H1 (cell line): ENCODE measurements around the gene NLRC5. TPM values are rescaled to one million over a fixed set of nuclear protein-coding genes. Genes with fewer than 3 reads are reported as not detected.

Experiments used
- ATF2 ChIP-seq: IDR thresholded peaks from 2 replicates; pipeline ENCODE4 v1.6.1; 2012; ENCODE audit warnings: low read length, inconsistent platforms
- ATF3 ChIP-seq: IDR thresholded peaks from 2 replicates; pipeline ENCODE4 v1.6.1; 2011; ENCODE audit warnings: low read depth, mild to moderate bottlenecking, low read length; ENCODE audit not compliant: insufficient read depth
- BCL11A ChIP-seq, 2 experiments: IDR thresholded peaks; one replicate each; pipeline ENCODE4 v1.6.1; 2011; ENCODE audit warnings: low read depth in 2 of 2, low read length in 2 of 2, mild to moderate bottlenecking in 2 of 2
- BRCA1 ChIP-seq: IDR thresholded peaks from 2 replicates; pipeline ENCODE4 v1.6.1; 2012; ENCODE audit warnings: low read depth, low read length, improper control_type of control experiment
- CBX8 ChIP-seq: fragments of 300-800, 300-1000 bp; sonication (generic); IDR thresholded peaks from 2 replicates; pipeline ENCODE4 v1.7.1; 2016; ENCODE audit warnings: low read depth, low read length, borderline replicate concordance
- CEBPB ChIP-seq: IDR thresholded peaks from 2 replicates; pipeline ENCODE4 v1.6.1; 2012; ENCODE audit warnings: low read depth, low read length
- CHD1 ChIP-seq: IDR thresholded peaks from 2 replicates; pipeline ENCODE4 v1.6.1; 2012; ENCODE audit warnings: low read depth, low read length, improper control_type of control experiment
- CHD2 ChIP-seq: IDR thresholded peaks from 2 replicates; pipeline ENCODE4 v1.6.1; 2012; ENCODE audit warnings: low read length, improper control_type of control experiment
- EP300 ChIP-seq, 2 experiments: IDR thresholded peaks; 1 replicate in 1 of 2; 2 replicates in 1 of 2; pipeline ENCODE4 v1.6.1; 2011 to 2012; ENCODE audit warnings: low read depth in 2 of 2, low read length in 2 of 2, mild to moderate bottlenecking in 2 of 2, borderline replicate concordance in 1 of 2, inconsistent platforms in 1 of 2, moderate library complexity in 1 of 2
- EZH2 ChIP-seq: fragments of 200-600 bp; sonication (generic); IDR thresholded peaks from 2 replicates; pipeline ENCODE4 v1.7.1; 2012; ENCODE audit warnings: low read depth, mild to moderate bottlenecking, moderate library complexity, low read length, inconsistent platforms; ENCODE audit not compliant: severe bottlenecking
- GTF2F1 ChIP-seq: IDR thresholded peaks from 2 replicates; pipeline ENCODE4 v1.6.1; 2012; ENCODE audit warnings: low read depth, low read length, improper control_type of control experiment, borderline replicate concordance
- KDM4A ChIP-seq: IDR thresholded peaks from one replicate; pipeline ENCODE4 v1.7.1; 2012; ENCODE audit warnings: low read depth, mild to moderate bottlenecking, moderate library complexity, low read length, inconsistent platforms; ENCODE audit not compliant: severe bottlenecking
- RFX5 ChIP-seq: IDR thresholded peaks from 2 replicates; pipeline ENCODE4 v1.6.1; 2011; ENCODE audit warnings: low read depth, low read length, improper control_type of control experiment, borderline replicate concordance
- RNF2 ChIP-seq: fragments of 200-900, 300-1000 bp; sonication (generic); IDR thresholded peaks from 2 replicates; pipeline ENCODE4 v1.7.1; 2016; ENCODE audit warnings: borderline replicate concordance, low read depth, mild to moderate bottlenecking, antibody characterized with exemption, low read length; ENCODE audit not compliant: poor library complexity, severe bottlenecking; ENCODE audit errors: missing control alignments
- SAP30 ChIP-seq: fragments of 300-600 bp; sonication (generic); IDR thresholded peaks from 2 replicates; pipeline ENCODE4 v1.7.1; 2012; ENCODE audit warnings: low read length, moderate library complexity, mild to moderate bottlenecking, inconsistent platforms; ENCODE audit not compliant: insufficient read depth, insufficient replicate concordance
- SIRT6 ChIP-seq: IDR thresholded peaks from one replicate; pipeline ENCODE4 v1.7.1; 2012; ENCODE audit warnings: low read length, inconsistent platforms
- SIX5 ChIP-seq: IDR thresholded peaks from 2 replicates; pipeline ENCODE4 v1.6.1; 2011; ENCODE audit warnings: mild to moderate bottlenecking, low read depth, low read length
- SP1 ChIP-seq: IDR thresholded peaks from 2 replicates; pipeline ENCODE4 v1.6.1; 2011; ENCODE audit warnings: low read depth, low read length
- USF2 ChIP-seq: IDR thresholded peaks from 2 replicates; pipeline ENCODE4 v1.6.1; 2011; ENCODE audit warnings: low read length, improper control_type of control experiment
- polyA plus RNA-seq, 7 experiments: library from polyadenylated mRNA; depleted of rRNA in 3 of 7; stranded (reverse) in 5 of 7; unstranded in 2 of 7; fragments of >200 nt in 5 of 7; fragments of 200-250 nt in 2 of 7; gene quantifications; 1 replicate in 5 of 7; 2 replicates in 1 of 7; 4 replicates in 1 of 7; pipeline versions ENCODE4 v1.2.1 to v1.2.3, GENCODE V29; 2011 to 2013; ENCODE audit warnings: missing spikeins in 2 of 7, mixed read lengths in 2 of 7
- total RNA-seq: library from RNA; stranded (reverse); fragmentation: NEBNext Ultra II Directional; extraction: Animal tissue kit (Norgen Biotek cat#: 25700); gene quantifications from 2 replicates; pipeline ENCODE4 v1.2.1, GENCODE V29; 2021

Gene NLRC5
- total and polyA plus RNA-seq, 2 of the 8 experiments (the other 6 are each of a cell fraction or from before 2014, with no cell fraction given) = 2.2 to 3.2 TPM

GRCh38 chr16:56988948-56989945 is at the start of gene NLRC5 (continued):
- no peak for TF ChIP-seq USF2
- TF ChIP-seq KDM4A = peak; percentile 83
- no peak for TF ChIP-seq CEBPB
- TF ChIP-seq BRCA1 = no peak
- TF ChIP-seq ATF3 = no peak
- TF ChIP-seq EZH2 = no peak
- no peak for TF ChIP-seq RNF2
- TF ChIP-seq SIRT6 = no peak
- TF ChIP-seq CHD2 = no peak
- TF ChIP-seq GTF2F1 = no peak
- no peak for TF ChIP-seq RFX5
- TF ChIP-seq EP300 (IDR thresholded peaks at IDR 0.05; ENCODE audit: borderline replicate concordance in 1 of 2, low read depth in 2 of 2, low read length in 2 of 2) = no peak
- no peak for TF ChIP-seq SIX5
- TF ChIP-seq SP1 = no peak
- no peak for TF ChIP-seq BCL11A (IDR thresholded peaks at IDR 0.05; ENCODE audit: low read depth in 2 of 2, low read length in 2 of 2)
- TF ChIP-seq CBX8 = no peak
- no peak for TF ChIP-seq CHD1
- TF ChIP-seq SAP30 = no peak
- TF ChIP-seq ATF2 = no peak
